Measurements from ENCODE around the gene NQO2.
A peak's percentile ranks its signal among the peaks of the same experiment; 100 is the strongest.
"Not testable (repeated sequence)": the region's sequence is repeated elsewhere in the genome, so short reads cannot be mapped to it uniquely, and the experiment has no call there.

Gene NQO2

DNA sequence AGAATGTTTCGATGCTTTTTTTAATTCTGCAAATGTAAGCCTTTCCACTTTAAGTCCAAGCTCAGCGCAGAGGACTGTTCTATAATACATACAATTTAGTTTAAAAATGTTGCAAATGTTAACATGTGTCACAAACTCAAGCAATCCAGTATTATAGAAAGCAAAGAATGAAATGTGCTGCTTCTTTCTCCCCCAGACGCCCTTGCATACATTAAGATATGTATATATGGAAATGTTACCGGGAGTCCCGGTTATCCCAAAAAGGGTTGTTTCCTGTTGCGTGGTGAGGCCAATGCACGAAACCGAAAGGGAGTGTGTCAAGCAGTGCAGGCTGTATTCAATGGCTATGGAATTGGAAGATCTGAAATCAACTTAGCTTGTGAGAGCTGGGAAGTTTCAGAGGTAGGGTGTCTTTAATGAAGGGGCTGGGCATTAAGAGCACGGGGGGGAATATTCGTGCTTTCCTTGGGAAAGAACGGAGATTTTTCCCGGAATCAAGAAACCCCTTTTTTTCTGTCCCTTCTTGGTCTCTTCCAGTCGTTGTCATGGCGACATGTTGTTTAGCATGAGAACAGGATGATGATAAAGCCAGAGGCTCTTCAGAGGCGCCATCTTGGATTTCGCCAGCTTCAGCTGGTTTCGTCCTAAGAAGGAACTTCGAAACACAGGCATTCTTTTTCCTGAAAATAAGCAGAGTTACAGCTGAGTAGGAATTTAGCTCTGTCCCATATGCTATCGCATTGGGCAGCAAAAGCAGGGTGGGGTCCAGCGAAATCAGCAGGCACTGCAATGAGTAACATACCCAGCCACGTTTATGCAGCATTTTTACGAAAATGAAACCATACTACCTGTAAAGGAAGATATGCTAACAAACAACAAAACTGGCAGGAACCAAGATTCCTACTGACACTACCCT is 10.1 kb upstream of the NQO2 start:
- DNase-seq (ENCODE audit: low read depth in 3 of 3), result peak; percentile 36 to 54 (median 53)

GRCh38 chr6:2990248-2990931 is 9.3 kb upstream of the NQO2 start:
- DNase-seq (ENCODE audit: low read depth in 3 of 3), result no peak

DNA sequence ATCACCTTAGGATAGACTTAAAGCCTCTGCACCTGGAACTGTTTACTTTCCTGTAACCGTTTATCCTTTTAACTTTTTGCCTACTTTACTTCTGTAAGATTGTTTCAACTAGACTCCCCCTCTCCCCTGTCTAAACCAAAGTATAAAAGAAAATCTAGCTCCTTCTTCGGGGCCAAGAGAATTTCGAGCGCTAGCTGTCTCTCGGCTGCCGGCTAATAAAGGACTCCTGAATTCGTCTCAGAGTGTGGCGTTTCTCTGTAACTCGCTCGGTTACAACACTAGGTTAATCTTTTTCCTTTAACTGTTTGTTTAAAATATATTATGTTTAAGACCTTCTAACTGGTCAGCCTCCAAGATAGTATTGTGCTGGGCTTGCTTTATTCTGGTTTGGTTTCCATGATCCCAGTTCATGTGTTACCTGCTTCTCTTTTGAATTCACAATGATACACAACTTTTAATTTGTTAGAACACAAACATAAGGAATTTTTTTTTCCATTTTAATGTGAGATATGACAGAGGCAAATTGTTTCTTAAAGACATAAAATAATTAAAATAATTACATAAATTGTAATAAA is 8.7 kb upstream of the NQO2 start:
- DNase-seq (ENCODE audit: low read depth in 3 of 3), result no peak

- DNase-seq (ENCODE audit: low read depth in 3 of 3), result no peak
Observed at GRCh38 chr6:2992330-2992979, 7.2 kb upstream of the NQO2 start.

DNA sequence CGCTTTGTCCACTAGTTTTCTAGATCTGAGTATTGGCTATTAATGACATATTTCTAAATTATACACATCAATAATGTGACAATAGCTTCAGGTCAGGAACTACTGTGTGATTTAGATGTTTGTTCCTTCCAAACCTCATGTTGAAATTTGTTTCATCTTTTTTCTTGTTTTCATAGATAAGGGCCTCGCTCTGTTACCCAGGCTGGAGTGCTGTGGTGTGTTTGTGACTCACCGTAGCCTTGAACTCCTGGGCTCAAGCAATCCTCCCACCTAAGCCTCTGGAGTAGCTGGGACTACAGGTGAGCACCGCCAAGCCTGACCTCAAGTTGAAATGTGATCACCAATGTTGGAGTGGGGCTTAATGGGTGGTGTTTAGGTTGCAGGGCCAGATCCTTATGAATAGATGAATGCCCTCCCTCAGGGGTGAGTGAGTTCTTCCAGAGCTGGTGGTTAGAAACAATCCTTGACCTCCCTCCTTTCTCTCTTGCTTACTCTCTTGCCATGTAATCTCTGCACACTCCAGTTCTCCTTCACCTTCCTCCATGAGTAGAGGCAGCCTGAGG is 5.9 kb upstream of the NQO2 start:
- no peak for DNase-seq (ENCODE audit: low read depth in 3 of 3)

GRCh38 chr6:2998249-2998997 is 1.3 kb upstream of the NQO2 start:
- peak in 1 of 3 experiments; percentile 29 for DNase-seq (ENCODE audit: low read depth in 3 of 3)

DNA sequence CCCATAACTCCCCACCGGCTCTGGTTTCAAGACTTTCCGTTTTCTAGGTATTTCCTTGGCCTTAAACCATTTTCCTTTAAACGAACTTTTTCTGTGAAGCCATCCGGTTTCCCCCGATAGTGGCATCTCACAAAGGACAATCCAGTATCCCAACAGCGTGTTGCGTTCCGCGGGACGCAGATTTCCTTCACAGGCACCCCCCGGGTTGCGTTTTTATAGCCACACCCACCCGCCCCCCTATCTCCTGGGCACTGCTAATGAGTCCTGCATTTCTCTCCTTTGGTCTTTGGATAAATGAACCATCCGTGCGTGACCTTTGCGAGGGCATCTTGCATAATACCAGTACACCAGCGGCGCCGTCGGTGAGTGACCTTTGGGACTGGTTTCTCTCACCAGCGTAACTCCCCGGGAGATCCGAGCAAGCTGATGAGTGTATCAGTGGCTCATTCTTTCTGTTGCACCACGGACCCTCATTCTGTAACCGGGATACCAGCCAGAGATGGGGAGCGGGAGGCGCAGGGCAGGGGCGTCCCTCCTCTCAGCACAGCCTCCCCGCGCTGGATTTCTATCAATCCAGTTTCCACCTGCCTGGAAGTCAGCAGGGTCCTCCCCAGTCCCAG is 586 bp upstream of the NQO2 start:
- peak in 1 of 3 experiments; percentile 42 for DNase-seq (ENCODE audit: low read depth in 3 of 3)

GRCh38 chr6:3001146-3001772 is 1.6 kb downstream of the NQO2 start:
- DNase-seq (ENCODE audit: low read depth in 3 of 3), result no peak

- DNase-seq (ENCODE audit: low read depth in 3 of 3), result no peak
Observed at GRCh38 chr6:3001773-3002293, 2.1 kb downstream of the NQO2 start.

DNA sequence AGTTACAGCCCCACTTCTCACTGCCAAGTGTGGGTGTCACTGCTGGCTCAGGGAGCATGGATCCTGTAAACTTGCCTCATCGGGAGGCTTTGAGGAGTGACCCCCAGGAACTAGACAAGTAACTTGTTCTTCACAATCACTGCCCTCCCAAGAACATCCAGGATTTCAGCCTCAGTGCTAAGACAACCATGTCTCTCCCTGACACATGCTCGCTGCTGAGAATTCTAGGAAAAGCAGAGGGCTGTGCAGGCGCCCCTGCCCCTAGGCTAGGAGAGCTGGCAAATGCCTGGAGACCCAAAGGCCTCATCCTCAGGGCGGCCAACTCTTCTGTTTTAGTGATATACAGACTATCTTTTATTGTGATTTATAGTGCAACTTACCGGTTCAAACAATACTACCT is 3.5 kb downstream of the NQO2 start:
- DNase-seq (ENCODE audit: low read depth in 3 of 3), result not testable (repeated sequence)

DNA sequence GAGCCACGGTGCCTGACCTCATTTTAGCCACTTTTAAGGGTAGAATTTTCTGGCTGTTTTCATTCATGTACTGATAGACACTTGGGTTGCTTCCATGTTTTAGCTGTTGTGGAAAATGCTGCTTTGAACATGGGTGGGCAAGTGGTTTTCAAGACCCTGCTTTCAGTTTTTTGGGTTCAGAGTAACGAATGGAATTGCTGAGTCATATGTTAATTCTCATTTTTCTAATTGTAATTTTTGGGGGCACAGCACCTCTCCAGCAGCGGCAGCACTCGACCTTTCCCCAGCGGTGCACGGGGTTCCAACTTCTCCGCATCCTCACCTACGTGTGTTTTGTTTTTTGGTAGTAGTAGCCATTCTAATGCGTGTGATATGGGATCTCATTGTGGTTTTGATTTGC is 5.4 kb downstream of the NQO2 start:
- DNase-seq (ENCODE audit: low read depth in 3 of 3), result no peak

DNA sequence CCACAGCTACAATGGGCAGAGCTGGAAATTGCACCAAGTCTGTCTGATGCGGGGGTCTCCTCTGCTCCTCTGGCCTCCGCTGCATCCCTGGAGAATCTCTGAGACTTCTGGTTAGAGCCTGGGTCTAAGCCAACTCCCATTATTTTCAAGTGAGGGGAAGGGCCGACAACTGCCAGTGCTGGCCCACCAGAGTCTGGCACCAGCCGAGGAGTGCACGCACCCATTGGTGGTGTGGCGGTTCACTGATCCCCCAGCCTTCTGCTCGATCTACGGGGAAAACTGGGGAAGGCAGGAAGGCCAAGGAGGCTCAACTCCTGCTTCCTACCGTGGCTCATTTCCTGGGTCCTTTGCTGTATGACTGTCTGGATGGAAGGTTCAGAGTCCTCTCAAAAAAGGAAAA is 6.2 kb downstream of the NQO2 start:
- DNase-seq (ENCODE audit: low read depth in 3 of 3), result no peak

DNA sequence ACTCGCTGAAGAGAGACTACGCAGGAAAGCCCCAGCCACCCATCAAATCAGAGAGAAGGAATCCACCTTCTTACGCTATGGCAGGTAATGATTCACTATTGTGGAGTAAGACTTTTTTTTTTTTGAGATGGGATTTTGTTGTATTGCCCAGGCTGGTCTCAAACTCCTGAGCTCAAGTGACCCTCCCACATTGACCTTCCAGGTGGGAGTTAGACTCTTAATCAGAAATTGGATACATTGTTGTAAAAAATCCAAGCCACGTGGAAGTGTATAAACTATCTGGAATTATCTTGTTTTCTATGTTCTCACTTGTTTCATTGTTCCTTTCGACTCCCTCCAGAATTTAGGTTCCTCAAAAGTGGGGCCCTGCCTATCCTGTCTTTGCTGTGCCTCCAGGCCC is 6.8 kb downstream of the NQO2 start:
- DNase-seq (ENCODE audit: low read depth in 3 of 3), result no peak

DNA sequence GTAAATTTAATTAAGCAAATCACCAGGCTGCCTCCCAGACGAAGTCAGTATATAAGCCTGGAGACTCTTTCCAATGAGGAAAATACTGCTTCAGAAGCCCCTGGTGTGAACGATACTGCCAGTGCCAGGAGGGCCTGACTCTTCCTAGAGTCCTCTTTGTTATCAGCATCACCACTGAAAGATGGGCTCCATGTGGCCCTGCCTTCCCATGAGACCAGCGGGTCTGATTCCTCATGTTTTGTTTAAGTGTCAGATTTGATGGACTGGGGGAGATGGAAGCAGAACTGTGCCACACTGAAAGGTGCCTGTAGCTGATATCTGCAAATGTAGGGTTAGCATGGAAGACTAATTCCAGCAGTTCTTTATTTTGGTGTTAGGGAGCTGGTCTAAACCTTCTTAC is 7.9 kb downstream of the NQO2 start:
- DNase-seq (ENCODE audit: low read depth in 3 of 3), result no peak

DNA sequence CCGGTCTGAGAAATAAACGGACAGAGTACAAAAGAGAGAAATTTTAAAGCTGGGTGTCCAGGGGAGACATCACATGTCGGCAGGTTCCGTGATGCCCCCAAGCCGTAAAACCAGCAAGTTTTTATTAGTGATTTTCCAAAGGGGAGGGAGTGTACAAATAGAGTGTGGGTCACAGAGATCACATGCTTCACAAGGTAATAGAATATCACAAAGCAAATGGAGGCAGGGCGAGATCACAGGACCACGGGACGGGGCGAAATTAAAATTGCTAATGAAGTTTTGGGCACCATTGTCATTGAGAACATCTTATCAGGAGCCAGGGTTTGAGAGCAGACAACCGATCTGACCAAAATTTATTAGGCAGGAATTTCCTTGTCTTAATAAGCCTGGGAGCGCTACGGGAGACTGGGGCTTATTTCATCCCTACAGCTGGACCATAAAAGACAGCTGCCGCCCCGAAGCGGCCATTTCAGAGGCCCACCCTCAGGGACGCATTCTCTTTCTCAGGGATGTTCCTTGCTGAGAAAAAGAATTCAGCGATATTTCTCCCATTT is 9.1 kb downstream of the NQO2 start:
- DNase-seq (ENCODE audit: low read depth in 3 of 3), result not testable (repeated sequence)

DNA sequence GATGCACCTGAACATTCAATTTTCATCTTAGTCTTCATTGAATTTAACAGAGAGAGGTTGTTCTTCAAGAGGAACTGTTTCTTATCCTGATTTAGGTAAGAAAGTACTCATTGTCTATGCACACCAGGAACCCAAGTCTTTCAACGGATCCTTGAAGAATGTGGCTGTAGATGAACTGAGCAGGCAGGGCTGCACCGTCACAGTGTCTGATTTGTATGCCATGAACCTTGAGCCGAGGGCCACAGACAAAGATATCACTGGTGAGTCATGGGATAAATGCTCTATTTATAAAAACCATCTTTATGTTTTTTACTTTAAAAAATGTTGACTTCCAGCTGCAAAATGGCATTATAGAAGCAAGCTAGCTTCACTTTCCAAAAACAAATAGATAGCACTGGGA is 10.2 kb downstream of the NQO2 start:
- no peak for DNase-seq (ENCODE audit: low read depth in 3 of 3)

- no peak for DNase-seq (ENCODE audit: low read depth in 3 of 3)
Observed at GRCh38 chr6:3011158-3011557, 11.5 kb downstream of the NQO2 start.

- DNase-seq (ENCODE audit: low read depth in 3 of 3), result no peak
Observed at GRCh38 chr6:3011592-3011991, 11.9 kb downstream of the NQO2 start.

GRCh38 chr6:3013486-3013885 is 13.8 kb downstream of the NQO2 start:
- no peak for DNase-seq (ENCODE audit: low read depth in 3 of 3)
